NCI-H1436 (cell line): ENCODE results near the gene ANO6.
"Not testable (repeated sequence)": the region's sequence is repeated elsewhere in the genome, so short reads cannot be mapped to it uniquely, and the experiment has no call there.

Source experiments
- DNase-seq: peaks from one replicate; lab custom pipeline; 2025; lab: John Stamatoyannopoulos, UW

The ANO6 gene

GRCh38 chr12:45214071-45214470 lies 1.8 kb upstream of the ANO6 start:
- no peak for DNase-seq

GRCh38 chr12:45214749-45215418 lies 1.0 kb upstream of the ANO6 start:
- DNase-seq, result no peak

GRCh38 chr12:45216230-45216982 lies 511 bp downstream of the ANO6 start:
- peak; percentile 31 for DNase-seq

GRCh38 chr12:45216983-45217485 lies 1.1 kb downstream of the ANO6 start:
- no peak for DNase-seq

GRCh38 chr12:45217846-45218245 lies 2.0 kb downstream of the ANO6 start:
- no peak for DNase-seq

GRCh38 chr12:45219621-45220020 lies 3.7 kb downstream of the ANO6 start:
- no peak for DNase-seq

- no peak for DNase-seq
Measured at GRCh38 chr12:45220363-45220931, 4.6 kb downstream of the ANO6 start.

GRCh38 chr12:45220969-45221368 lies 5.1 kb downstream of the ANO6 start:
- DNase-seq, result no peak

- DNase-seq, result no peak
Measured at GRCh38 chr12:45223868-45224267, 8.0 kb downstream of the ANO6 start.

GRCh38 chr12:45224311-45224710 lies 8.4 kb downstream of the ANO6 start:
- no peak for DNase-seq

GRCh38 chr12:45226021-45226420 lies 10.1 kb downstream of the ANO6 start:
- no peak for DNase-seq

GRCh38 chr12:45227316-45228067 lies 11.6 kb downstream of the ANO6 start:
- no peak for DNase-seq

GRCh38 chr12:45231515-45232145 lies 15.7 kb downstream of the ANO6 start:
- DNase-seq, result no peak

GRCh38 chr12:45232146-45232755 lies 16.4 kb downstream of the ANO6 start:
- DNase-seq, result no peak

GRCh38 chr12:45232756-45233372 lies 17.0 kb downstream of the ANO6 start:
- DNase-seq, result no peak

- DNase-seq, result no peak
Measured at GRCh38 chr12:45234139-45234865, 18.4 kb downstream of the ANO6 start.

GRCh38 chr12:45235087-45236025 lies 19.5 kb downstream of the ANO6 start:
- no peak for DNase-seq

- DNase-seq, result not testable (repeated sequence)
Measured at GRCh38 chr12:45236383-45236782, 20.5 kb downstream of the ANO6 start.

- no peak for DNase-seq
Measured at GRCh38 chr12:45242180-45242579, 26.3 kb downstream of the ANO6 start.
